Astrocyte of the hippocampus (primary cell): ENCODE results near the gene TMEM51.
A peak's percentile ranks its signal among the peaks of the same experiment; 100 is the strongest.

Experiments
- DNase-seq: peaks from one replicate; pipeline ENCODE4 v3.0.0; 2011; ENCODE audit warnings: low read depth, low spot score

The TMEM51 gene

DNA sequence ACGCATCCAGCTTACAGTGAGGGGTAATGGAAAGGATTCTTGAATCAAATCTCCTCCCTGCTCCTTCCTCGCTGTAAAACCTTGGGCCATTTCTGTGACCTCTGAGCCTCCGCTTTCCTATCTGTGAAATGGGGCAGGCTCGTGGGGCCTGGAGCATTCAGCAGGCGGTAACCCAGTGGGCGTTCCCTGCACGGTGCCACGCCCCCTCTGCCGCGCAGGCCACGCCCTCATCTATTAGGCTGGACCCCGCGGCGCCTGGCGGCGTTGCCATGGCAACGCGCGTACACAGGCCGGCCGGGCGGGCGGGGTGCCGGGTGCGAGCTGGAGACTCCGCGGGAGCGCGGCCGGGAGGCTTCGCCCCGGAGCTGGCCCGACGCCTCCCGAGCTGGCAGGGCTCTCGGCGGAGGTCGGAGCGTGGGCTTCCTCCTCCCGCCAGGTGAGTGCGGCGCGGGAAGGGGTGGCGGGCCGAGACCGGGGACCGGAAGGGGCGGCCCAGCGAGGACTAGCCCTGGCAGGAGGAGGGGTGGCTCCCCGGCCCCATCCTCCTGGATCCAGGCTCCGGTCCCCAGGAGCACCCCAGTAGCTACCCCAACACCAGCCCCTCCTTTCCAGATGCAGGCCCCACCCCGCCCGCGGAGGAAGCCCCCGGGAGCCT, 93.5 kb downstream of the TMEM51 start, which contains the start of gene FHAD1:
Gene FHAD1 (plus strand): TSS at position 264 of the 655 bp plus-strand sequence. CDS start 4,562 bp downstream, outside the sequence.
- peak; percentile 92 for DNase-seq

DNA sequence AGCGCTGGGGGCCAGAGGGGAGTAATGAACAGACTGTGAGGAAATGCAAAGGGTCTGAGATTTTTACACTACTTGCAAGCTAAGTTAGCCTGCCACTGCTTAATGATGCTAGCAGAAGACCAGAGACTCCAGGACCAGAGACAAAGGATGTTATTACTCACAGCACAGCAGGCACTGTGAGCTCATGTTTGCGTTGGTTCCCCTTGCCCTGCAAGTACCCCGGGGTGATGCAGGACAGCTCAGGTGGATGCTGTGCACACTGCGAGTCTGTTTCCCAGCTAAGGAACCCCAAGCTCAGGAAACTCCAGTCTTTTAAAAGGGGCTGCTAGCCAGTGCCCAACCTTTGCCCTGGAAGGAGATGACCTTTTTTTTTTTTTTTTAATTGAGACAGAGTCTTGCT, 94.7 kb downstream of the TMEM51 start:
- no peak for DNase-seq

DNA sequence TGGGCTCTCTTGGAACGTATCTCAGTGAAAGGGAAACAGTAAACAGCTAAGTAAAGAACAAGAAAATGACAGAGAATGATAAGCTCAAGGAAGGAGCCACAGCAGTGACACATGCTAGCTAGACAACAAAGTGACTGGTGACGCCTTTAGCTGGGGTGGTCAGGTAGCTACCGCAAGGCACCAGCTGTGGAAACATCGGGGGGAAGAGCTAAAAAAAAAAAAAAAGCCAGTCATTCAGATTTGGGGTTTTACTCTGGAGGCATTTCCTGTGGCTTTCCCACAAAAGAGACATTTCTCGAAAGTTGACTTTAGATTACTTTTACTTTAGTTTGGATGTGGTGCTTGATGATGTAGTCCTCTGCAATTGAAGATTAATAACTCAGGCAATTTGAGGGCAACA, 95.5 kb downstream of the TMEM51 start:
- DNase-seq = no peak

- DNase-seq = peak; percentile 44
These were observed 98.6 kb downstream of the TMEM51 start for GRCh38 chr1:15251857-15252835.

GRCh38 chr1:15254559-15254958, 101.0 kb downstream of the TMEM51 start:
- DNase-seq = no peak

DNA sequence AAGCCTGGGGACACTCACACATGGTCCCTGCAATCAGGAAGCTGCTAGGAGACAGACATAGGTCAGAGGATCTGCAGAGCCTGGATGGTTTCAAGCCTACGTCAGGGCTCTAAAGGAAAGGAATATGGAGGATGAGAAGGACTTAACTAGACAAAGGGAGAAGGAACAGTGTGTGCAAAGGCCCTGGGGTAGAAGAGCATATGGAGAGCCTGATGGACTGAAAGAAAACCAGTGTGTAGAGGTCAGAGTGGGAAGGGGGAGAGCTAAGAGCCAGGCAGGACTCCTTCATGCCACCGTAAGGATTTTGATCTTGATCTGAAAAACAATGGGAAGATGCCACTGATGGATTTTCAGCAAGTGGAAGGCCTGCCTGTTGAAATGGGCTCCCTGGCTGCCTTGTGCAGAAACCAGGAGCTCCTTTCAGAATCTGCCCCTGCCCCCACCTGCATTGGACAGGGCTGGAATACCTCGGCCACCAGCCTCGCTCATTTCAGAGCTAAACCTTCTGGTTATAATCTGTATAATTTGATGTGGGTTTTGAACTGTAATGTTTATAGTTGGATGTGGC, 102.1 kb downstream of the TMEM51 start:
- DNase-seq = no peak

DNA sequence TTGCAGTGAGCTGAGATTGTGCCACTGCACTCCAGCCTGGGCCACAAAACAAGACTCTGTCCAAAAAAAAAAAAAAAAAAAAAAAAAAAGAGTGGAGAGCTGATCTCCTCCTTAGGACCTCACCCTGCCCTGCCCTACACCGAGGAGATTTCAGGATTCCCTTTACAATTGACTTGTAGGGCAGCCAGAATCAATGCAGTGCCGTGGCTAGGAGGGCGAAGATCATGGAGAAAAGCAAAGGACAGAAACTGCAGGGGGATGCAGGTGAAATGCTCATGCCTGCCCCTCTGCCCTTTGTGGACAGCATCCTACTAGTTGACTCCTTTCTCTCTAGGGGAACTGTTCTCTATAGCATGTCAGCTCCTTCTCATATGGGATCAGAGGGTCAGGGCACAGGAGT, 103.0 kb downstream of the TMEM51 start:
- DNase-seq = no peak

DNA sequence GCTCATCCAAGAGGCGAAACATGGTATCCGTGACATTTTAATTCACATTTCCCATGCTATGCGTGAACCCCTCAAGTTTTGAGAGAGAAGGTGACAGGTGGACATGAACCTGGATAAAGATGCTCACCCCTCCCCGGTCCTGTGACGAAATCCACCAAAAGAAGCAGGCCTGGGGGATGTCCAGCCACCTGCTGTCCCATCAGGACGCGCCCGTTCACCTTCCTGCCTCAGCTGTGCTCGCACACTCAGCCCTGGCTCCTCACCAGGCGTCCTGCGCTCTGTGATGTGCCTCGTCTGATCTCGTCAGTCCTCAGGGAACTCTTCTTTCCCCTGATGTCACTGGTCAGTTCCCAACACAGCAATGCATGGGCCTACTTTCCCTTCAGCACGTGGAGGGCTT, 103.8 kb downstream of the TMEM51 start:
- DNase-seq = no peak

GRCh38 chr1:15258833-15259621, 105.5 kb downstream of the TMEM51 start:
- no peak for DNase-seq

- DNase-seq = no peak
These were observed 106.1 kb downstream of the TMEM51 start for GRCh38 chr1:15259622-15260007.

- peak; percentile 39 for DNase-seq
These were observed 107.0 kb downstream of the TMEM51 start for GRCh38 chr1:15260418-15261154.

DNA sequence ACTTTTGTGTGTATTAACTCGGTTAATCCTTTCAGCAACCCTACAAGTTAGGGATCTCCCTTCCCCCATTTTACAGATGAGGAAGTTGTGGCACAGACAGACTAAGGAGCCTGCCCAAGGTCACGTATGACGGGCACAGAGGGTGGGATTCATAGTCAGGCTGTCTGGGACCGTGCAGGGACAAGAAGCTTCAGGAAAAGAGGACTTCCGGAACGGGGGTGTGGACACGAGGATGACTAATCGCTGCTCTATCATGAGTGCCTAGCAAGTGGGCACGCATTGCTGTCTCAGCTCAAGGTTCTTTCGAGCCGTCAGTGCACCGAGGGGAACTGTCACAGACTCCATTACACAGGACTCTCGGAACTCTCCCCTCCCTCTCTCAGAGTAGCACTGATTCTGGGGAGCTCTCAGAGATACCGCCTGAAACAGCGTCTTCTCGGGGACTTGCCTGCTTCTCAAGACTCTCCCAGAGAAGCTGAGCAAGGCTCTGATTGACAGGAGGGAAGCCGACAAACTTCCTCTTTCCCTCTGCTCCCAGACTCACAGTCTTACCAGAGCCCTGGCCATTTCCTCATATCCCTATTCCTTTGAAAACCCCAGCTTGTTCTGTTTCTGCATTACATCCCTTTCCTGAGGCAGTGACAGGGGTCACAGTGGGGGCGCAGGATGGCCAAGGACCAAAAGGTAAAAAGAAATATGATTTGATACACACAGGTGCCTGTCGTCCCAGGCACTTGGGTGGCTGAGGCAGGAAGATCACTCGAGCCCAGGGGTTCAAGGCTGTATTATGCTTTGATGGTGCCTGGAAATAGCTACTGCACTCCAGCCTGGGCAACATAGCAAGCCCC, 107.8 kb downstream of the TMEM51 start:
- no peak for DNase-seq

DNA sequence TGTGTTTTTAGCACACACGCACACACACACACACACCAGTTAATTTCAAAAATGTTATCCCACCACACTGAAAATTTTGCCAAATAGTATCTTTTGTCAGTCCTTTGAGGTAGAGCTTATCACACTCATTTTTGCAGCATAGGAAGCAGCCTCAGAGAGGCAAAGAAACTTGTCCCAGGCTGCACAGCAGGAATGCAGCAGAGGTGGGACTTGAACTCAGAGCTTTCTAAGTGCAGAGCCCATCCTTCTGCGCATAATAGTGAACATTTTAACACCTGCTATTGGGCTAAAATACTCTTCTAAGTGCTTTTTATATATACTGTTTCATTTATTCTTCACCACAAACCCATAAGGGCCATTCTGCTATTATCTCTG, 108.4 kb downstream of the TMEM51 start:
- DNase-seq = no peak

- no peak for DNase-seq
These were observed 109.2 kb downstream of the TMEM51 start for GRCh38 chr1:15262706-15263105.

DNA sequence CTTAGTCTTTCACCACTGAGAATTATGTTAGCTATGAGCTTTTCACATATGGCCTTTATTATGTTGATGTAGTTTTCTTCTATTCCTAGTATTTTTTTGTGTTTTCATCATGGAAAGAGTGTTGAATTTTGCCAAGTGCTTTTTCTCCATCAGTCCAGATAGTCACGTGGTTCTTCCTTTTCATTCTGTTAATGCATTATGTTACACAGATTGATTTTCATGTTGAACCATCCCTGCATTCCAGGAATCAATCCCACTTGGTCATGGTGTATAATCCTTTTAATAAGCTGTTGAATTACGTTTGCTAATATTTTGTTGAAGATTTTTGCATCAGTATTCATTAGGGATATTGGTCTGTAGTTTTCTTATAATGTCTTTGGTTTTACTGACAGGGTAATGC, 111.2 kb downstream of the TMEM51 start:
- no peak for DNase-seq
